Ascending aorta (tissue), 2 donors: ENCODE measurements around the gene RIMKLB. TPM values are rescaled to one million over a fixed set of nuclear protein-coding genes. Genes with fewer than 3 reads are reported as not detected.

Experiments
- DNase-seq, 2 donors: peaks; one replicate each; pipeline ENCODE4 v3.0.0-alpha.2; 2019; ENCODE audit warnings: low spot score in 2 of 2
- H3K27ac ChIP-seq, 2 donors: fragments of 200-600 bp; sonication (generic); one replicate each; pipeline ENCODE4 v1.5.1; 2016 to 2017; ENCODE audit warnings: mild to moderate bottlenecking in 1 of 2
- H3K27me3 ChIP-seq: fragments of 200-600 bp; sonication (generic); one replicate; pipeline ENCODE4 v1.5.1; 2017
- H3K36me3 ChIP-seq, 2 donors: fragments of 200-600 bp; sonication (generic); one replicate each; pipeline ENCODE4 v1.5.1; 2016
- H3K4me1 ChIP-seq, 2 donors: fragments of 200-600 bp; sonication (generic); one replicate each; pipeline ENCODE4 v1.5.1; 2016 to 2017; ENCODE audit warnings: mild to moderate bottlenecking in 1 of 2
- H3K4me3 ChIP-seq, 2 donors: fragments of 200-600 bp; sonication (generic); one replicate each; pipeline ENCODE4 v1.5.1; 2016 to 2017; ENCODE audit warnings: mild to moderate bottlenecking in 1 of 2
- H3K9me3 ChIP-seq, 2 donors: fragments of 200-600 bp; sonication (generic); one replicate each; pipeline ENCODE4 v1.5.1; 2016
- CTCF ChIP-seq, 3 experiments: fragments of 200-600 bp in 2 of 3; fragments of 450-650 bp in 1 of 3; sonication (generic) in 2 of 3; IDR thresholded peaks; one replicate each; pipeline ENCODE4 v1.5.1; 2016 to 2019; ENCODE audit warnings: antibody characterized with exemption in 3 of 3, mild to moderate bottlenecking in 1 of 3, moderate library complexity in 1 of 3
- intact Hi-C: fragments of 100-400 bp; cut with DNase I; formaldehyde crosslinking; loops from one replicate; pipeline ENCODE4 v1.15.1; 2023
- total RNA-seq: library from RNA; depleted of rRNA; stranded (reverse); fragments of >200 nt; gene quantifications from one replicate; pipeline ENCODE4 v1.1.0, GENCODE V29; 2016

Gene RIMKLB
- total RNA-seq, 1 donor from 2014 or later, result 26.0 TPM

- DNase-seq, result no peak
- Histone ChIP-seq H3K4me1 (no peaks in the 10 kb centered on the region), H3K27me3 (no peaks in the 10 kb centered on the region), H3K27ac (no peak overlapping the region), H3K4me3 (no peak overlapping the region), H3K9me3 (no peaks in the 10 kb centered on the region), H3K36me3 (no peaks in the 10 kb centered on the region)
- intact Hi-C loops, result no loop called here
- no peak for TF ChIP-seq CTCF (IDR thresholded peaks at IDR 0.05)
Measured at GRCh38 chr12:8821591-8821990, 123.8 kb downstream of the RIMKLB start.

GRCh38 chr12:8822298-8822697, 124.5 kb downstream of the RIMKLB start, which contains the start of gene A2ML1:
Gene A2ML1, plus strand, starts transcription at chr12:8822621. Its CDS starts 31 bp downstream, at chr12:8822652.
- DNase-seq, result no peak
- H3K36me3 ChIP-seq, result no peaks in the 10 kb centered on the region
- H3K4me1 ChIP-seq, result no peaks in the 10 kb centered on the region
- no peak within 1 kb of the TSS for H3K4me3 ChIP-seq
- no peak for TF ChIP-seq CTCF (IDR thresholded peaks at IDR 0.05)
- no peaks in the 10 kb centered on the region for H3K9me3 ChIP-seq
- H3K27ac ChIP-seq, result no peak within 1 kb of the TSS
- intact Hi-C loops, result loop anchor here (2.0 kb wide), 1 partner anchor 69 kb away; no protein-coding TSS in a partner anchor
- H3K27me3 ChIP-seq, result no peaks in the 10 kb centered on the region

- H3K36me3 ChIP-seq, result no peaks in the 10 kb centered on the region
- H3K27me3 ChIP-seq, result no peaks in the 10 kb centered on the region
- no peak overlapping the region for H3K27ac ChIP-seq
- TF ChIP-seq CTCF (IDR thresholded peaks at IDR 0.05), result peak; percentile 73 to 89 (median 73)
- intact Hi-C loops, result loop anchor here (1.0 to 2.0 kb wide), 2 partner anchors 67 to 141 kb away; no protein-coding TSS in a partner anchor
- DNase-seq, result no peak
- H3K9me3 ChIP-seq, result no peaks in the 10 kb centered on the region
- no peak overlapping the region for H3K4me3 ChIP-seq
- H3K4me1 ChIP-seq, result no peaks in the 10 kb centered on the region
Measured at GRCh38 chr12:8823565-8824300, 125.9 kb downstream of the RIMKLB start.

- no peak overlapping the region for H3K27ac ChIP-seq
- TF ChIP-seq CTCF (IDR thresholded peaks at IDR 0.05), result no peak
- H3K36me3 ChIP-seq, result no peaks in the 10 kb centered on the region
- H3K27me3 ChIP-seq, result no peaks in the 10 kb centered on the region
- no peaks in the 10 kb centered on the region for H3K9me3 ChIP-seq
- no peak overlapping the region for H3K4me3 ChIP-seq
- intact Hi-C loops, result no loop called here
- no peaks in the 10 kb centered on the region for H3K4me1 ChIP-seq
- DNase-seq, result no peak
Measured at GRCh38 chr12:8827551-8828256, 129.9 kb downstream of the RIMKLB start.

GRCh38 chr12:8828257-8829124, 130.7 kb downstream of the RIMKLB start:
- no peak for DNase-seq
- no peak overlapping the region for H3K27ac ChIP-seq
- TF ChIP-seq CTCF (IDR thresholded peaks at IDR 0.05), result no peak
- no peaks in the 10 kb centered on the region for H3K36me3 ChIP-seq
- intact Hi-C loops, result no loop called here
- H3K9me3 ChIP-seq, result no peaks in the 10 kb centered on the region
- no peak overlapping the region for H3K4me3 ChIP-seq
- H3K4me1 ChIP-seq, result no peaks in the 10 kb centered on the region
- no peaks in the 10 kb centered on the region for H3K27me3 ChIP-seq
